GM21528 (cell line): ENCODE data around the gene PLCL2.

Source experiments
- ATAC-seq: cut with Tn5 transposase; IDR thresholded peaks from one replicate; pipeline ENCODE4 v1.9.1; 2021; ENCODE audit warnings: mild to moderate bottlenecking, moderate library complexity; ENCODE audit not compliant: unreplicated experiment, low FRiP score

PLCL2 gene

GRCh38 chr3:17038141-17038540 lies 153.4 kb downstream of the PLCL2 start:
- no peak for ATAC-seq

GRCh38 chr3:17038900-17039553 lies 154.3 kb downstream of the PLCL2 start:
- no peak for ATAC-seq

- ATAC-seq, result no peak
Measured at GRCh38 chr3:17039594-17039993, 154.8 kb downstream of the PLCL2 start.

GRCh38 chr3:17040322-17040989 lies 155.7 kb downstream of the PLCL2 start:
- no peak for ATAC-seq

GRCh38 chr3:17040990-17041377 lies 156.2 kb downstream of the PLCL2 start:
- ATAC-seq, result no peak

- peak; percentile 68 for ATAC-seq
Measured at GRCh38 chr3:17044855-17045254, 160.1 kb downstream of the PLCL2 start.

GRCh38 chr3:17045705-17046104 lies 160.9 kb downstream of the PLCL2 start:
- no peak for ATAC-seq

- no peak for ATAC-seq
Measured at GRCh38 chr3:17046623-17047022, 161.9 kb downstream of the PLCL2 start.

- no peak for ATAC-seq
Measured at GRCh38 chr3:17047162-17047561, 162.4 kb downstream of the PLCL2 start.

- no peak for ATAC-seq
Measured at GRCh38 chr3:17047894-17048293, 163.1 kb downstream of the PLCL2 start.

GRCh38 chr3:17050071-17050470 lies 165.3 kb downstream of the PLCL2 start:
- no peak for ATAC-seq

- ATAC-seq, result no peak
Measured at GRCh38 chr3:17050506-17050905, 165.8 kb downstream of the PLCL2 start.

GRCh38 chr3:17052363-17052762 lies 167.6 kb downstream of the PLCL2 start:
- ATAC-seq, result no peak

- ATAC-seq, result no peak
Measured at GRCh38 chr3:17054301-17054981, 169.7 kb downstream of the PLCL2 start.

- ATAC-seq, result no peak
Measured at GRCh38 chr3:17054982-17055343, 170.2 kb downstream of the PLCL2 start.

GRCh38 chr3:17055374-17056276 lies 170.9 kb downstream of the PLCL2 start:
- ATAC-seq, result peak; percentile 63

GRCh38 chr3:17057321-17057720 lies 172.6 kb downstream of the PLCL2 start:
- ATAC-seq, result no peak

- ATAC-seq, result no peak
Measured at GRCh38 chr3:17059989-17060550, 175.3 kb downstream of the PLCL2 start.

- ATAC-seq, result no peak
Measured at GRCh38 chr3:17061005-17061404, 176.2 kb downstream of the PLCL2 start.

- no peak for ATAC-seq
Measured at GRCh38 chr3:17062736-17063135, 178.0 kb downstream of the PLCL2 start.

- no peak for ATAC-seq
Measured at GRCh38 chr3:17063596-17063995, 178.8 kb downstream of the PLCL2 start.
